ENCODE results near the gene HIGD2B.
"Not testable (repeated sequence)": the region's sequence is repeated elsewhere in the genome, so short reads cannot be mapped to it uniquely, and the experiment has no call there.

HIGD2B gene

DNA sequence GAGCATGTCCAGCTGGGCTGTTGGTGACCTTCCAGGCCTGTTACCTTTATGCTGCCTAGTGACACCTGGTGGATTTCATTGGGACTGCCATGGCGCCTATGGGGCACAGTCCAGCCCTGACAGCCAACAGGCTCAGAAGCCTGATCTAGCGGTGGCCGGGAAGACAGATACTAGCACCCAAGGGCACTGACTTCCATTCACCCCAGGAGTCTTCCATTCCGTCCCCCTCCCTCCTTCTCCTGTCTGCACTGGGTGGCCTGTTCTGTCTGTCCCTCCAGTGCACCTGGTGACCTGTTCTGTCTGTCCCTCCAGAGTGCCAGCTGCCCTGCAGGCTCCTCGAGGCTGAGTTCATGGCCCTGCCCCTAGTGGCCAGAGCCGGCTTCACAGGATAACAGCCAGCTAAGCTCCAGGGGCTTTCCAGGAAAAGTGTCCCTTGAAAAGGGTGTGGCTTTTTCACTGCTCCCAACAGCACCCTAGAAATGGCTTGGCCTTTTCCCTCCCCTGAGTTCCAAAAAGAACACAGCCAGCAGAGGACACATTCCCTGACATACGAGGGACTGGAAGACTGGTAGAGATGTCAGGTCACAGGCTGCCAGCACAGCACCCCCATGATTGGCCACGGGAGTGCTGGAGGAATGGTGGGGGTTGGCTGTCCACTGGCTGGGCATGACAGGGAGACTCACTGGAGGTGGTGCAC, 15.2 kb downstream of the HIGD2B start:
- TF ChIP-seq, protein P1, sequence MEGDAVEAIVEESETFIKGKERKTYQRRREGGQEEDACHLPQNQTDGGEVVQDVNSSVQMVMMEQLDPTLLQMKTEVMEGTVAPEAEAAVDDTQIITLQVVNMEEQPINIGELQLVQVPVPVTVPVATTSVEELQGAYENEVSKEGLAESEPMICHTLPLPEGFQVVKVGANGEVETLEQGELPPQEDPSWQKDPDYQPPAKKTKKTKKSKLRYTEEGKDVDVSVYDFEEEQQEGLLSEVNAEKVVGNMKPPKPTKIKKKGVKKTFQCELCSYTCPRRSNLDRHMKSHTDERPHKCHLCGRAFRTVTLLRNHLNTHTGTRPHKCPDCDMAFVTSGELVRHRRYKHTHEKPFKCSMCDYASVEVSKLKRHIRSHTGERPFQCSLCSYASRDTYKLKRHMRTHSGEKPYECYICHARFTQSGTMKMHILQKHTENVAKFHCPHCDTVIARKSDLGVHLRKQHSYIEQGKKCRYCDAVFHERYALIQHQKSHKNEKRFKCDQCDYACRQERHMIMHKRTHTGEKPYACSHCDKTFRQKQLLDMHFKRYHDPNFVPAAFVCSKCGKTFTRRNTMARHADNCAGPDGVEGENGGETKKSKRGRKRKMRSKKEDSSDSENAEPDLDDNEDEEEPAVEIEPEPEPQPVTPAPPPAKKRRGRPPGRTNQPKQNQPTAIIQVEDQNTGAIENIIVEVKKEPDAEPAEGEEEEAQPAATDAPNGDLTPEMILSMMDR (IDR thresholded peaks at IDR 0.05; ENCODE audit: low read depth, low read length), result peak; percentile 75
- TF ChIP-seq MYC (IDR thresholded peaks at IDR 0.05; ENCODE audit: low read depth, low read length), result 0 out of 2 replicates have a peak, but pooled peaks have one; percentile 28
- TF ChIP-seq, protein P2, sequence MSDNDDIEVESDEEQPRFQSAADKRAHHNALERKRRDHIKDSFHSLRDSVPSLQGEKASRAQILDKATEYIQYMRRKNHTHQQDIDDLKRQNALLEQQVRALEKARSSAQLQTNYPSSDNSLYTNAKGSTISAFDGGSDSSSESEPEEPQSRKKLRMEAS (IDR thresholded peaks at IDR 0.05; ENCODE audit: low read depth, low read length), result 0 out of 2 replicates have a peak, but pooled peaks have one; percentile 7
- not testable (repeated sequence) for H3K4me3 ChIP-seq (ENCODE audit: low read depth, low read length)
- DNase-seq (ENCODE audit: low read depth), result peak; percentile 63

DNA sequence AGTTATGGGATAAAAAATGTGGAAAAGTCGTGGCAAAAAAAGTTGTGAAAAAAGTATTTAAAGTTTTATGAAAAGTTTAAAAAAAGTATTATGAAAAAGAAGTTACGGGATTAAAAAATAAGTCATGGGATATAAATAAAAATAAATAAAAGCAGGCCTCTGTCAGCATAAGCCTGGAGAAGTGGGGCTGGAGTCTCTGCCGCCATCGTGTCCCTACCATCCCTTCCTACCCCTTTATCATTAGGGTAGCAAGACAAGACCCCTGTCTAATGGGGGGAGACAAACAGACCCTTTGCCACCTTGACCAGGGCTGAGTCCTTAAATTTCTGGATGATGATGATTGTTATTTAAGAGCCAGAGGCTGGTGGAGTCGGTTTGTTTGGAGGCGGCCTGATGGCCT, 16.2 kb downstream of the HIGD2B start:
- DNase-seq (ENCODE audit: low read depth); H3K4me3 ChIP-seq (ENCODE audit: low read depth, low read length): not testable (repeated sequence)

DNA sequence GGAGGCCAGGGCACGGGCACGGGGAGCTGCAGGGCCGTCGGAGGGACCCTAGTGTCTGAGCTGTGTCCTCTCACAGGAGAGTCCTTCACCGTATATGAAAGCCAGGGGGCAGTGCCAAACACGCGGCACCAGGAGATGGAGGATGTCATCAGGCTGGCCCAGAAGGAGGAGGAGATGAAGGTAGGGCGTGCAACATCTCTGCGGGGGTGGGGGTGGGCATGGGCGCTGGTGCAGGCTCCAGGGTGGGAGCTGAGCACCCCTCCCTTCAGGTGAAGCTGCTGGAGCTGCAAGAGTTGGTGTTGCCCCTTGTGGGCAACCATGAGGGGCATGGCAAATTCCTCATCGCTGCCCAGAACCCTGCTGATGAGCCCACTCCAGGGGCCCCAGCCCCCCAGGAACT, 20.3 kb downstream of the HIGD2B start:
- DNase-seq (ENCODE audit: low read depth); H3K4me3 ChIP-seq (ENCODE audit: low read depth, low read length): not testable (repeated sequence)

DNA sequence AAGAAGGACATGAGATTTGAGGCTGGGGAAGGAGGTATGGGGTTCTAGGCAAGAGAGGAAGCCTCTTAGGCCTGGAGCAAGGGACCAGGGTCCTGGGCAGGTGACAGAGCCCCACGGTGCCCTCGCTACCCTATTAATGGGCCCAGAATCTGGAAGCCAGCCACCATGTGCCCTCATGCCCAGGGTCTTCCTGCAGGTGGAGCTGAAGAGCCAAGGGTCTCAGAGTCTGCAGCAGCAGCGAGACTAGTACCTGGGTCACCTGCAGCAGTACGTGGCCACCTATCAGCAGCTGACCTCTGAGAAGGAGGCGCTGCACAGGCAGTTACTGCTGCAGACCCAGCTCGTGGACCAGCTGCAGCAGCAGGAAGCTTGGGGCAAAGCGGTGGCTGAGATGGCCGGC, 22.1 kb downstream of the HIGD2B start:
- H3K4me3 ChIP-seq (ENCODE audit: low read depth, low read length); DNase-seq (ENCODE audit: low read depth): not testable (repeated sequence)

DNA sequence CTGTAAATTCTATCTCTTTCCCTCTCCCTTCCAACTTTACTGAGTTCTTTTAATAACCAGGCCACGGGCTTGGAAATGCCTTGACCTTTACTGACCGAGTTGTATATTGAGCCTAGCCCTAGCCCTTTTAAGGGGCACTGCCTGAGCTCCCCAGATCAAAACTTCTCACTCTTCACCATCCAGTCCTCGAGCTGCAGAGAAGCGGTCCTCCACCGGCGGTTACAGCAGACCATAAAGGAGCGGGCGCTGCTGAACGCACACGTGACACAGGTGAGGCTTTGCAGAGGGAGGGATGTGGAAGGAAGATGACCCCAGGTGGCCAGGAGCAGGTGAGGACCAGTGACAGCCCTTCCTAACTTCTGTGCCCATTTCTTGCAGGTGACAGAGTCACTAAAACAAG, 24.9 kb downstream of the HIGD2B start:
- not testable (repeated sequence) for DNase-seq (ENCODE audit: low read depth); H3K4me3 ChIP-seq (ENCODE audit: low read depth, low read length)

DNA sequence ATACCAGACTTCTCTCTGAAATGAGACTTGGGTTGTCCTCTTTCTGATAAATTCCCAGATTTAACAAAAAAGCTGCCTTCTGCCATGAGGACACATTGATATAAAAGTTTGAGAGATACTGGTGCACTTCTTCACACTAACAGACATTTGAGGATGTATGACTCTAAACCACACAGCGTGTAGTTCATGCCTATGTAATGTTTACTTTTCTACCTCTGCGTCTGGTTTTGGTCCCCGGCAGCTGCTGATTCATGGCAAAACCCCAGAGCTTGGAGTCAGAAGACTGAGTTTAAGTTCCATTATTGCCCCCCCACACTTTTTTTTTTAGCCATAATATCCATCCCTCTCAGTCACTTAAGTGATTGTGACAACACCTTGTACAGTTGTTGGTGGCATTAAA, 30.0 kb downstream of the HIGD2B start:
- not testable (repeated sequence) for H3K4me3 ChIP-seq (ENCODE audit: low read depth, low read length); DNase-seq (ENCODE audit: low read depth)

DNA sequence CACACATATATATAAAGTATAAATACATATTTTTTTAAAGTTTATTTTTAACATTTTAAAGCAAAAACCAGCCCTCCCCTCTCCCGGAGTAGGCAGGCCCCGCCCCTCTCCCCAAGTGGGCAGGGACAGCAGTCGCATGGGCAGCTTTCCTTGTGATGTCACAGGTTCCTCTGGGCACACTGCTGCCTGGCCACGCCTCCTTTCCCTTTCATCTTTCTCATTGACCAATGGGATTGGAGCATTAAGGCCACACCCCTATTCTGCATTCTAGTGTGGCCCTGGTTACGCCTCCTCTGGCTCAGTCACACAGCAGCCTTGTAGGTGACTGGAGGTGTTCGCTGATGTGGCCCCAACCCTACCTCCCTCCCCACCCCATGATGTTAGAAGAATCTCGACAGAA, 31.6 kb downstream of the HIGD2B start, which contains the start of gene GOLGA6B:
GOLGA6B (plus strand) TSS at position 301 of the 400 bp plus-strand sequence; CDS start at position 342, 41 bp downstream.
- not testable (repeated sequence) for H3K4me3 ChIP-seq (ENCODE audit: low read depth, low read length); DNase-seq (ENCODE audit: low read depth)

DNA sequence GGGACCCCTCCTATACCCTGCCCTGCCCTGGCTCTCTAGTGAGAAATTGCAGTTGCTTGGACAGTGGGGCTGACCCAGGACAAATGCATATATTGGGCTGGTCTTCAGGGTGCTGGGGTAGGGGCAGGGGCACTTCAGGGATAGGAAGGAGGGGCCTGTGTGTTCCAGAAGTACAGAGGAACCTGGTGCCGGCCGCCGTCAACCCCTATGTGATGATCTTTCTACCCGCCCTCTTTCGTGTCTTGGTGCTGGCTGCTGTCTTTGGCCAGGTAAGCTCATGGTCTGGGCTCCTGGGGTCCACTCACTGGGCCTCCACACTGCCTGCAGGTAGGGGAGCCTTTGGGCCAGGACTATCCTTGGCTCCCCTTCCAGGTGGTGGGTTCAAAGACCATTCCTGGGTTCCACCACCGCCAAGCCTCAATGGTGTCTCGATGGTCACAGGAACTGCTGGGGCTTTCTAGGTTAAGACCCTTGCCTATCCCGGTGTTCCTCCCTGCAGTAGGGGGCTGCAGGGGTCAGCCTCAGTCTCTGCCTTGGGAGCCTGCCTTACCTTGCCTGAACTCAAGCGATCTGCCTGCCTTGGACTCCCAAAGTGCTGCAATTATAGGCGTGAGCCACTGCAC, 37.2 kb downstream of the HIGD2B start:
- not testable (repeated sequence) for H3K4me3 ChIP-seq (ENCODE audit: low read depth, low read length); DNase-seq (ENCODE audit: low read depth)

DNA sequence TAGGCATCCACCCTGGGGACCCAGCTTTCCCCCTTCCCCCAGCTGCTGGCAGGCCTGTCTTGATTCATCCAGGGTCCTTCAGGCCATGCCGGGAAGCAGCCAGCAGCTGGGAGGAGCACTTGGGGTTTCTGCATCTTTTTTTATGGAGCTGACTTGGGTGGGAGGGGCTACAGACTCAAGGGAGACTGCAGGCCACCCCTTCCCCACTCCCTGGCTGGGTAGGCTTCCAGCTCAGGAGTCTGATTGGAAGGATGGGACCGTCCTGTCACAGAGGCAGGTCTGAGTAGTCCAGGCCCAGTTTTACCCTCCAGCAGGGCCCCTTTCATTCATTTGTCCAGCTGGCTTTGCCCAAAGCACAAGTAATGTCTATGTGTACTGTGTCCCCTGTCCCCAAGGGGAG, 43.7 kb downstream of the HIGD2B start:
- not testable (repeated sequence) for DNase-seq (ENCODE audit: low read depth)

DNA sequence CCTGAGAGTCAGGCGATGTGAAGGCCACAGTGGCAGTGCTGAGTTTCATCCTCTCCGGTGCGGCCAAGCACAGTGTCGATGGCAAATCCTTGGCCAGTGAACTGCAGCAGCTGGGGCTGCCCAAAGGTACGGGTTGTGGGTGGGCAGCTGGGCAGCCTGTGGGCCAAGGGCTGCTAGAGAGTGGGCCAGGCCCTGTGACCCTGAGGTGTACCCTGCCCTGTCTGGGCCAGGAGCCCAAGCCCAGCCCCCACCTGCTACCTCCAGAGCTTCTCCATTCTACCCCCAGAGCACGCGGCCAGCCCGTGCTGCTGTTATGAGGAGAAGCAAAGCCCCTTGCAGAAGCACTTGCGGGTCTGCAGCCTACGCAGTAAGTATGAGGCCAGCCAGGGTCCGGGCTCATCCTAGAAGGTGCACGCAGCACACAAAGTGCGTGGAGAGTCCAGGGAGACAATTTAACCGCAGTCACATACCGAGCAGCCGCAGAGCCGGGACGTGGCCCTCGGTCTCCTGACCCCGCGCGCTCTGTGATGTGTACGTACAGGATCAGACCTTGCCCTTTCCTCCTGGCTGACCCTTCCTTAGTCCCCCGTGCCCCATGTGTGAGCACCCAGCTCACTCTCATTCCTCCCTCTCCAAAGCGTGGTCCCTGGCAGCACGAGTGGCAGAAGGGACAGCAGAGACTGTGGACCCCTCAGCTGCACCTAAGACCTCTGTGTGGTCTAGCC, 46.1 kb downstream of the HIGD2B start:
- not testable (repeated sequence) for DNase-seq (ENCODE audit: low read depth); H3K4me3 ChIP-seq (ENCODE audit: low read depth, low read length)

More for the DNA sequence above, 43.7 kb downstream of the HIGD2B start:
- not testable (repeated sequence) for H3K4me3 ChIP-seq (ENCODE audit: low read depth, low read length)

DNA sequence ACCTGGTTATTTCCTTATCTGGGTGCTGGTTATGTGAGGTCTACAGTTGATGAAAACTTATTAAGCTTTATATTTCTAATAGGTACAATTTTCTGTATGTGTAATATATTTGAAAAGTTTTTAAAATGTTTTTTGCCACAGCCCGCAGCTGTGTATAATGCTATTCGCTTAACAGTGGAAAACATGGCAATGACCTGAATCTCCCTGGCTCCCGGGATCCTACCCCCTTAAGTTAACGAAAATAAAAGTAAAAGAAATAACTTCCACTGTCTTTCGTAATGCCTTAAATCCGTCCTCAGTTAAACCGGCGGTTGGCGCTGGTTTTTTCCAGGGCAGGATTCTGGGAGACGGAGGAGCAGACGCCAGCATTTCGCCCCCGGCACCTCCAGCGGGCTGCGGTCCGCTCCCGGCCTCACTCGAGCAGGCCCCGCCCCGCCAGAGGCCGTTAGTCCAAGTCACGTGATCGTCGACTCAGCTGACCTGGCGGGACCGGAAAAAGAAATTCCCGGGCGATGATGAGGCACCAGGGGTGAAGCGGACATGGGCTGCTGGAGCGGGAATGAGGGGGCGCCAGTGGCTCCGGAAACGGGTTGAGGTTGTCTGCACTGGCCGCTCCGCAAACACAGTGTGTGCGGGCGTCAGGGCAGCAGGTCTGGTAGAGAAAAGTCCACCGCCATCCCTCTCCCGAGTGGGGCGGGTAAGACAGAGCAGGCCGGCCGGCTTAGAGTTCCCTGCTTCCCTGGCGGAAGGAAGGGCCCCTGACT, 49.3 kb downstream of the HIGD2B start:
- peak; percentile 75 for DNase-seq (ENCODE audit: low read depth)
- not testable (repeated sequence) for H3K4me3 ChIP-seq (ENCODE audit: low read depth, low read length)

DNA sequence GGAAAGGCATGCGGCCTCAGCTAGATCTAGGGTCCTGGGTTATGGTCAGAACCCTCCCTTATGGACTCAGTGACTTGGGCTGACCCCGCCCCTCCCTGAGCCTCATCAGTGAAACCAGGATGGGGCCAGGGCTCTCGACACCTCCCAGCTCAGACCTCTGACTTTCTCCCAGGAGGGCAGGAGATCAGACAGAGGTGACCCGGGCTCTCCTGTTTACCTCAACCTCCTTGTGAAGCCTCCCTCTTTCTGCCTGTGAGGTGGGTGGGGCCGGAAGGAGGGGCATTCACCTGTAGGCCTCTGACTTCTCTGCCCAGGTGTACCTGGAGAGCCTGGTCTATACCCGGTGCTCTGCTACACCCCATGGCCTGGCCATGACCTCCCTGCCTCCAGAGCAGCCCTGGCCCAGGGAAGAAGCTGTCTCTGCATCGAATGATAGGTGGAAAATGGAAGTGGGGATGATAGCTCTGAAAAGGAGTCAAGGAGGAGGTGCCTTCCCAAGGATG, 56.9 kb downstream of the HIGD2B start:
- DNase-seq (ENCODE audit: low read depth); H3K4me3 ChIP-seq (ENCODE audit: low read depth, low read length): not testable (repeated sequence)

DNA sequence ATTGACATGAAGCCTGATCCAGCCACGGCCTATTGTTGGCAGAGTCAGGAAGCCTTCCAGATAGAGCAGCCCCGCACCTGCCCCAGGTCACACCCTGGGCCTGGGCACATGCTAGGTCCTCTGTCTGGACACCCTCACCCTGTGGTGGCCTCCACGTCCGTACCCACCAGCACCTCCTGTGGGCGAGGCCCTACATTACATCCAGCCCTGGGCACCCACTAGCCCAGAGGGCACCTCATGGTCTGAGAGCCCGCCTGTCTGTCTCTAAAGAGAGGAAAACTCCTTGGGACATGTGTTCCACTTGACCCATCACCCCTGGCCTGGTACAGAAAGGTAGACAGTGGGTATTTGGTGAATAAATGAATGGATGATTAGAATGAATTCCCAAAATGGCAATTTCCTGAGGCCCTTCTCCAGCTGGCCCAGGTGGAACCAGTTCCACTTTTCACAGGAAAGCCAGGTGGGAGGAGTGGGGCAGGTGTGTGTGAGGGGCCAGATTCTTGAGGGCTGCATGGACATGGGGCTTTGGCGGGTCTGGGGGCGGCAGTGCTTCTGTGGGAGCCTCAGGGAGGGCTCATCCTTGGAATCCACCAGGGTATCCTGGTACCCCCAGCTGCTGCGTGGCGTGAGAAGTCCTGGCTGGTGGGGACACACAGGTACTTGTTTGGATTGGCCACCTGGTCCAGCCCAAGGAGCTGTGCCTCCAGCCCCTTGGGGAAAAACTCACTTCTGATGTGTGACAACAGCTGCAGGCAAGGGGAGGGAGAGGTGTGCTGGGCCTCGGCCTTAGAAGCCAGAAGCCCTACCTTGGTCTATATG, 57.5 kb downstream of the HIGD2B start:
- H3K4me3 ChIP-seq (ENCODE audit: low read depth, low read length); DNase-seq (ENCODE audit: low read depth): not testable (repeated sequence)

DNA sequence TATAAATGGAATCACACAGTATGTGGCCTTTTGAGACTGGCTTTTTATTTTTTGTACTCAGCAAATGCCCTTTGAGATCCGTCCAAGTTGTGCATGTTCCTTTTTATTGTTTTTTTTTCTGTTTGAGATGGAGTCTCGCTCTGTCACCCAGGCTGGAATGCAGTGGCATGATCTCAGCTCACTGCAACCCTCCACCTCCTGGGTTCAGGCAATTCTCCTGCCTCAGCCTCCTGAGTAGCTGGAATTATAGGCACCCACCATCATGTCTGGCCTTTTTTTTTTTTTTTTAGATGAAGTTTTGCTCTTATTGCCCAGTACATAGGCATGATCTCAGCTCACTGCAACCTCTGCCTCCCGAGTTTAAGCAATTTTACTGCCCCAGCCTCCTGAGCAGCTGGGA, 59.8 kb downstream of the HIGD2B start:
- not testable (repeated sequence) for H3K4me3 ChIP-seq (ENCODE audit: low read depth, low read length); DNase-seq (ENCODE audit: low read depth)

All from NB4 (cell line).